Hepatic stellate cell (primary cell): ENCODE data around the gene HMCN1.

ENCODE experiments used
- DNase-seq: peaks from one replicate; pipeline ENCODE4 v3.0.0; 2011; ENCODE audit warnings: low spot score

Gene HMCN1

GRCh38 chr1:185912504-185912903 is 178.3 kb downstream of the HMCN1 start:
- no peak for DNase-seq

GRCh38 chr1:185914089-185914488 is 179.9 kb downstream of the HMCN1 start:
- DNase-seq, result no peak

GRCh38 chr1:185916861-185917260 is 182.7 kb downstream of the HMCN1 start:
- DNase-seq, result no peak

- no peak for DNase-seq
Measured at GRCh38 chr1:185917646-185918045, 183.5 kb downstream of the HMCN1 start.

GRCh38 chr1:185920602-185921001 is 186.4 kb downstream of the HMCN1 start:
- no peak for DNase-seq

- no peak for DNase-seq
Measured at GRCh38 chr1:185921636-185922035, 187.4 kb downstream of the HMCN1 start.

- peak; percentile 3 for DNase-seq
Measured at GRCh38 chr1:185926588-185926987, 192.4 kb downstream of the HMCN1 start.

GRCh38 chr1:185929776-185930175 is 195.6 kb downstream of the HMCN1 start:
- DNase-seq, result peak; percentile 2

GRCh38 chr1:185931438-185931837 is 197.2 kb downstream of the HMCN1 start:
- no peak for DNase-seq

- no peak for DNase-seq
Measured at GRCh38 chr1:185933580-185933979, 199.4 kb downstream of the HMCN1 start.

- DNase-seq, result peak; percentile 8
Measured at GRCh38 chr1:185934476-185935189, 200.4 kb downstream of the HMCN1 start.

- no peak for DNase-seq
Measured at GRCh38 chr1:185935360-185935759, 201.2 kb downstream of the HMCN1 start.

- no peak for DNase-seq
Measured at GRCh38 chr1:185936641-185937040, 202.4 kb downstream of the HMCN1 start.

GRCh38 chr1:185938396-185938795 is 204.2 kb downstream of the HMCN1 start:
- no peak for DNase-seq

GRCh38 chr1:185939142-185939541 is 205.0 kb downstream of the HMCN1 start:
- DNase-seq, result no peak

- DNase-seq, result no peak
Measured at GRCh38 chr1:185942961-185943360, 208.8 kb downstream of the HMCN1 start.

GRCh38 chr1:185956881-185957280 is 222.7 kb downstream of the HMCN1 start:
- no peak for DNase-seq

- DNase-seq, result no peak
Measured at GRCh38 chr1:185957441-185958363, 223.5 kb downstream of the HMCN1 start.

- DNase-seq, result no peak
Measured at GRCh38 chr1:185960422-185961321, 226.5 kb downstream of the HMCN1 start.

- DNase-seq, result no peak
Measured at GRCh38 chr1:185961664-185962063, 227.5 kb downstream of the HMCN1 start.

- DNase-seq, result no peak
Measured at GRCh38 chr1:185964946-185965345, 230.8 kb downstream of the HMCN1 start.

- no peak for DNase-seq
Measured at GRCh38 chr1:185965870-185966269, 231.7 kb downstream of the HMCN1 start.
